ENCODE data around the gene BDH1.
A peak's percentile ranks its signal among the peaks of the same experiment; 100 is the strongest.
"Not testable (repeated sequence)": the region's sequence is repeated elsewhere in the genome, so short reads cannot be mapped to it uniquely, and the experiment has no call there.

BDH1 gene

DNA sequence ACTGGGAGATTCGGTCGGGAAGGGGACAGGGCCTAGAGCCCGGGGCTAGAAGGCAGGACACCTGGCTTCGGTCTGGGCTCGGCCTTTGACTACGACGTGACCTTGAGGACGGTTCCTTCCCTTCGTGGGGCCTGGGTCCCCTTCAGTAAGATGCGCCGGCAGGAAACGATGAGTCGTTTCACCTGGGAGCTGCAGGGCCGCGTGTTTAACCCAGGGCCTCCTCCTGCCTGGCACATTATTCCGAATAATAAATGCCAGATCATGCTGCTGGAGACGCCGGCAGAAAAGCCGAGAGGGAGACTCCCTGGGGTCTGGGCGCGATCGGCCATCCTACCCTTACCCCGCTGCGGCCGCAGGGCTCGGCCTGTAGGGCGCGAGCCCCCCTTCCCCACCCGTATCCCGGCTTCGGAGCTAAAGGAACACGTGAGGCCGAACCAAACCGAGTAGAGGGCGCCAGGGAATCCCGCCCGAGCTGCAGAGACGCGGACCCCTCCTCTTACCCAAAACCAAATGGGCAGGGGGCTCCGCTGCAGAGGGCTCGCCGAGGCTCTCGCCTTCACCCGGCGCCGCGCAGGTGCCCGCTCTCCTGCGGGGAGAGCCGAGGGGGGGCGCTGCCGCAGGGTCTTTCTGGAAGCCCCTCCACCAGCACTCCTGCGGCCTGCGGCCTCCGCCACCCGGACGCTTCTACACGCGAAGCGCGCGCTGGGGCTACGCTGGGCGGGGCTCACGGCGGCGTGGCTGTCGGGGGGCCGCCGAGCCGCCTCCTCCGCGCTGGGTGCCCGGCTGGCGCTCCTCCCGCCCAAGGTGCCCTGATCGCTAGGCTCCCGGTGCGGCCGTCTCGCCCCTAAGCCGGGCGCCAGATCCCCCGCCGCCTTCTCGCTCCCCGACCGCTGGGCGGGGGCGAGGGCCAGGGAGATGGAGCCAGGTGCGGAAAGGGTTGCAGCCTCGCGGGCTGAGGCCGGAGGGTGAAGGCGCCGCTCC is at the start of gene BDH1:
TSS of gene BDH1 (minus strand) at position 688 of the 981 bp plus-strand sequence. CDS start 9,525 bp downstream, outside the sequence.
- peak; percentile 64 for DNase-seq

DNA sequence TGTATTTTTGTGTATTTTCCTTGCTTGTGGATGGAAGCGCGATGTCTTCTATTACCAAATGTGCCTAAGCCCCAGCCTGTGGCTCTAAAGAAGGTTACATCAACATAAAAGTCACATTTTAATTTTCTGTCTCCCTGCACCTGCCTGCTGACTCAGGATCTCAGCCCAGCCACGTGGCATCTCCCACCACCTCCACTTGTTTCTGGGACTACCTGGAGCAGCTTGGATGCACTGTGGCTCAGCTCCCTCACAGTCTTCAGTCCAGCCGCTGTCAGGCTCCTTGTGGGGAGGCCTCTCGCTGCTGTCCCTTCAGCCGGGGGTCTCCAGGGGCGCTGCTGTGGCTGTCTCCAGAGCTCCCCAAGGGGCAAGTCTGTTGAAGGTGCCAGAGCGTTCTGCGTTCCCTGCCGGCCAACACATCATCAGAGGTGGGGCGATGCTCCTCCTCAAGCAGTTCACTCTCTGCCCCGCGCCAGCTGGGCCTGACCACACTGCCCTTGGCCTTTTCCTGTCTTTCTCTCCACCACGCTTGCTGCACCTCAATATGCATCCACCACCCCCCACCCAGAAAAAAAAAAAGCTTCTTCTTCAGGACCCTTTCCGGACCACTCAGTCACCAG is 47.7 kb upstream of the BDH1 start:
- no peak for DNase-seq

DNA sequence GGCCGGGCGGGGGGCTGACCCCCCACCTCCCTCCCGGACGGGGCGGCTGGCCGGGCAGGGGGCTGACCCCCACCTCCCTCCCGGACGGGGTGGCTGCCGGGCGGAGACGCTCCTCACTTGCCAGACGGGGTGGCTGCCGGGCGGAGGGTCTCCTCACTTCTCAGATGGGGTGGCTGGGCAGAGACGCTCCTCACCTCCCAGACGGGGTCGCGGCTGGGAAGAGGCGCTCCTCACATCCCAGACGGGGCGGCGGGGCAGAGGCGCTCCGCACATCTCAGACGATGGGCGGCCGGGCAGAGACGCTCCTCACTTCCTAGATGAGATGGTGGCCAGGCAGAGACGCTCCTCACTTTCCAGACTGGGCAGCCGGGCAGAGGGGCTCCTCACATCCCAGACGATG is 46.6 kb upstream of the BDH1 start:
- not testable (repeated sequence) for DNase-seq

- not testable (repeated sequence) for DNase-seq
These were observed 45.7 kb upstream of the BDH1 start for GRCh38 chr3:197601566-197601840.

DNA sequence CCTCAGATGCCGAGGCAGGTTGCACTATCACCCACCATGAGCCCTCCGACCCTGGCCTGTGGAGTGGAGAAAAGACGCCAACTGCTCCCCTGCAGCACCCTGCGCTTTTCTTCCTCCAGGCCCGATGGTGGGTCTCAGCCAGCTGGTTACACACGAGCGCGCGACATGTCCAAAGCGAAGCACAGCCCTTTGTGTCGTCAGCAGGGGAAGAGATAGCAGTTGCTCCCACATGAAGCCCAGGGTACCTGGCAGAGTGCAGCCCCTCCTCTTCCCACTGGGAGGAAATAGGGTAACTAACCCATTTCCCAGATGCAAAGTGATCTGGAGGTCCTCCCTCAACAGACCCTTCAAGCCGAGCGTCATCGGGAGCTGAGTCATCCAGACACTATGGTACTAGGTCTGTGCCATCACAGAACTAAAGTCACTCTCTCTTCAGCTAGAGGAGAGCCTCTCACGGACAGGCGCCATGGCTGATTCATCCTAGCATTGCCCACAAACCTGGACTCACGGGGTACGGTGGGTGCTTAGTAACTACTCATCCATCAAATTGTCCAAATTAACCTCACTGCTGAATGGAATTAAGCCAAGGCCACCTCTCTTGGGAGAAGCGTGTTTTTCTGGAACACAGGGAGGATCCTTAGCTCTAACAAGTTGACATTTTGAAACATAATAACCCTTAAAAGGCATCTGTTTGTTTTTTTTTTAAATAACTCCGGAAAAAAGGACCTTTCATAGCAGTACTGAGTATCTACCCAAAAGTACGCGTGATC is 45.2 kb upstream of the BDH1 start:
- no peak for DNase-seq

DNA sequence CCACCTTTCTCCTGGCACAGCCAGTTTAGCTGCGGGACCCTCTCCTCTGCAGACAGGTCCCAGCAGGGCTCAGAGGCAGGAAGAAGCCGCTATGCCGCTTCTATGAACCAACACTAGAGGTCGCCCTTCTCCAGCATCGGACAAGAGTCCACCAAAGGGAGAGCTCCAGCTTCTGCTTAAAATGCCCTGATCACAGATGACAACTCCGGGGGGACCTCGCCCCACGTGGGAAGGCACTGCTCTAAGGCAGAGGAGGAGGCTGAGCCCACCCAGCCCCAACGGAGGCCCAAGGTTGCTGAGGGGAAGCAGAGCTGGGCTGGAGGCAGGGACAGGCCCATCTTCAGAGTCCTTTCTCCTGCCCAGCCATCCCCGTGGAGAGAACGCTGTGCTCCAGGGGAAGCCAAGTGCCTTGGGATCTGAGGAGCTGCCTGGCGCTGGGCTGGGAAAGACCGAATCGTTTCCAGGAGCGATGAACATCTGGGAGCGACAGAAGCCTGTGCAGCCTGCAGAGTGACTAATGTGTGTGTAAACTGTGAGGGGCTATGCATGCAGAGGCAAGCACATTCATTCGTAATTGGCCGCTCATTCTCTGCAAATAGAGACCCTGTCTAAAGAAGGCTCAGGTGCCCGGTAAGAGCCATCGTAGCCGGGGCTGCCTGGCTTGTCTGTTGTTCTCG is 43.5 kb upstream of the BDH1 start:
- DNase-seq, result no peak

- DNase-seq, result no peak
These were observed 42.7 kb upstream of the BDH1 start for GRCh38 chr3:197598404-197598980.

DNA sequence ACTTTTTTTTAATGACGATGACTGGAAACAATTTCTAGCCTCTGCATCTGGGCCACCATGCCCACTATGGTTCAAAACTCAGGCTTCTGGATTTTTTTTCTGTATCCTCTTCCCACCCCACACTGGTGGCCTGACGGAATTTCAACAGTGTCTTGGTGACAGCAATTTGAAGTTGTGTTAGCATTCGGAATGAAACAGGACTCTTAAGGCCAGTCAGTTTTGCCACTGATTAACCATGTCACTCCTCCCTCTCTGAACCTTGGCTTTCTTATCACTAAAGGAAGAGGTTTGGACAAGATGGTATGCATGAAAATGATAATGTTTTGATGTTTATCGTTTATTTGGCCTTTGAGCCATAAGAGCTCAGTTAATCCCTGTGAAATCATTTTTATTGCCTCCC is 41.6 kb upstream of the BDH1 start:
- no peak for DNase-seq

- DNase-seq, result no peak
These were observed 39.9 kb upstream of the BDH1 start for GRCh38 chr3:197595470-197596185.

DNA sequence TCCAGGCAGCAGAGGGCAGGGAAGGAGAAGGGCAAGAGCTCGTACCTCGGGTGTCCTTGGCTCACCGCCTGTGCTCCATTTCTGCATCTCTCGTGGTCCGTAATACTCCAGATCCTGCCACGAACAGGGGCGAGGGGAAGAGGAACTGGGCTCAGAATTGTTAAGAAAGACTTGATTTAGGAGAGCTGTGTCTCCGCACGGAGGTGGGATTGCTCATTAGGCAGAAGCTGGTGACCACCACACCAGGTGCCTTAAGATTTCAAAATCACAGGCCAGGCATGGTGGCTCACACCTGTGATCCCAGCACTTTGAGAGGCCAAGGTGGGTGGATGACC is 37.2 kb upstream of the BDH1 start:
- no peak for DNase-seq

DNA sequence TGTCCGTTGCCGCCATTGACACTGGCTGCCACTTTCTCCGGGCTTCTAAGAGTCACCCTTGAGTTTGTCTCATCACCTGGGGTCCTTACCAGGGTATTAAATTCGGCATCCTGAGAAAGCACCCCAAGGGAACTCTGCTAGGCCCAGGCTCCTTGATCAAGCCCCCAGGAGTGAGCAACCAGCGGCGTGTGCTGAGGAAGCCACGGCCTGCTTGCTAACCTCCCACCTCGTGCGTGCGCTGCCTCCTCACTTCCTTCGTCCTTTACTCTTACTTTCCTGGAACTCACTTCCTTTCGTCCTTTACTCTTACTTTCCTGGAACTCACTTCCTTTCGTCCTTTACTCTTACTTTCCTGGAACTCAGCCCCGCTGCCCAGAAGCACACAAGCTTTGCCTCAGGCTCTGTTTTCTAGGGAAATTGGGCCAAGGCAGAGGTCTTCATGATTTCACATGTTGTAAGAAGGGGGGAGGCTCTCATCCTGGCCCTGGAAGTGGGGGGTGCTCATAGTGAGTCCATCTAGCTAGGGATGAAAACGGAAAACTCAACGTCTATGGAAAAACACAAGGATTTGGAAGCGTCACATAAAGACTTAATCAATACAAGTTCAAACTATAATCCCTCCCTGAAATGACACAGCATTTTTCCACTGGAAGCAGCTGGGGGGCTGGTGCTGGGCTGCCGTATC is 36.7 kb upstream of the BDH1 start:
- DNase-seq, result no peak

DNA sequence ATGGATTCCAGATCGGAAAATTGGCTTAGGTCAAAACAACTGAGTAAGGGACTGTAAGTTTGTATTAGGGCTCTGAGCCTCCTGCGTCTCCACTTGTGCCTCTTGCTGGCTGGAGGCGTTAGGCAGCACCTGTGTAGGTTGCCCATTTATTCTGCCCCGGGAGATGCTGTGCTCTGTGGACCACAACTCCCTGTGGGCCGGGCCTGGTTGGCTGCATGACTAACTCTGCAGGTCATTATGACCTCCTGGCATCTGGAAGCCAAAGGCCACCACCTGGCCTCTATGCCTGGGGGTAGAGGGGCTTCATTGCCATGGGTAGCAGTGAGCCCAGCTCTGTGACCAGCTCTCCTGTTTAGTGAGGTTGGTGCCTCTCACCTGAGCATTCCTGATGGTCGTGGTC is 36.0 kb upstream of the BDH1 start:
- no peak for DNase-seq

GRCh38 chr3:197590313-197590962 is 34.7 kb upstream of the BDH1 start:
- DNase-seq, result no peak

- no peak for DNase-seq
These were observed 33.8 kb upstream of the BDH1 start for GRCh38 chr3:197589545-197589944.

DNA sequence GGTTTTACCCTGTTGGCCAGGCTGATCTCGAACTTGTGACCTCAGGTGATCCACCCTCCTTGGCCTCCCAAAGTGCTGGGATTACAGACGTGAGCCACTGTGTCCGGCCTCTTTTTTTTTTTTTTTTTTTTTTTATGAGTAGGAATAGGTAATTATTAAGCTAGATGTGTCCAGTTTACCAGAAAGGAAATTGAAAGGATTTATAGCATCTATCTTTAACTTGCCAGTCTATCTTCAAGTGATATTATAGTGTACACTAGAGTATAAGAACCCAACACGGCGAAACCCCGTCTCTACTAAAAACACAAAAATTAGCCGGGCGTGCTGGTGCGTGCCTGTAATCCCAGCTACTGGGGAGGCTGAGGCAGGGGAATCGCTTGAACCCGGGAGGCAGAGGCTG is 31.0 kb upstream of the BDH1 start:
- DNase-seq, result not testable (repeated sequence)

- DNase-seq, result no peak
These were observed 30.4 kb upstream of the BDH1 start for GRCh38 chr3:197586181-197586580.

DNA sequence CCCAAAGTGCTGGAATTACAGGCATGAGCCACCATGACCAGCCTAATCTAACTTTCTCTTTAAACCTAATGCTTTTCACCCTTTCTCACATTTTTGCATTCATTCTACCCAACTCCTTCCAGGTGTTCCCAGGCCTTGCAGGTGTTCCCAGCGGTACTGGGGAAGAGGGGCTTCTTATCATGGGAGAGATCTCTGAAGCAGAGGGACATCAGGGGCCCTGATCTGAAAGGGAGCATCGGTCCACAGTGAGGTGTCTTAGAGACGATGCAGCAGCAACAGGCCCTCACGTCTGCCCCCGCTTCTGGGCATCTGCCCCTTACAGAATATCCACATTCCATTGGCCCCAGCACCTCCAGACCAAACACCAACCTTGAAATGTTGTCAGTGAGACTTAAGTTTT is 29.0 kb upstream of the BDH1 start:
- DNase-seq, result no peak

DNA sequence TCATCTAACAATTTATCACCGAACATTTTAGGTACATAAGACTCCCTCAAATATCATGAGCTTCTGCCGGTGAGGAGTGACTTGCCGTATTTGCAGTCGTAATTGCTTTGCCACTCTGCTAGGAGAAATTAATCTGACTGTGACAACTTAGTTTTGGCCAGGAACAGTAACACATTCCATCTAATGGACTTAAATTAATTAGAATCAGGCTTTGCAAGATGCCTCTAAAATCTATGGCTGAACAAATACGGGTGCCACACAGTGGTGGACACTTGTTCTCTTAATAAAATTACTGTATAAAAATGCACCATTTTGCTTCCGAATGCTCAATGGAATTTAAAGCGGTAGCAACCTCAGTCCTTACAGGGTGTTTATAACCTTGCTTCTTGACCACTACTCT is 27.6 kb upstream of the BDH1 start:
- no peak for DNase-seq

DNA sequence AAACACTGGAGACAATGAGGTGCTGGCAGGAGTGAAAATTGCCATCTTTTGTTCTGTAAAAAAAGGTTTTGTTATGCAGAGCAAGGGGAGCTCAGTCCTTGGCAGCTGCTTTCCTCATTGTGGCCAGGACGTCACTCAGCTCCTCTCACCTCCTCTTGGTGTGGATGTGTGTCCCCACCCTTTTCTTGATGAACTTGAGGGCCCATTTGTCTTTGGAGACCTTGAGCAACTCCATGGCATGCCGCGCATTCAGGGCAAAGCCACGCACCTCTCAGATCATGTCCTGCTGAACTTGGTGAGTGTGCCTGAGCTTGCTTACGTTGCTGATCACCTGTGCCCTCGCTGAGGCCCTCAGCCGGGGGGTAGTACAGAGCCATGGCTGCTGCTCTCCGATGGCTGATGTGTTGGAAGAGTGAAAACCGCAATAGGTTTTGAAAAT is 24.5 kb upstream of the BDH1 start:
- no peak for DNase-seq

DNA sequence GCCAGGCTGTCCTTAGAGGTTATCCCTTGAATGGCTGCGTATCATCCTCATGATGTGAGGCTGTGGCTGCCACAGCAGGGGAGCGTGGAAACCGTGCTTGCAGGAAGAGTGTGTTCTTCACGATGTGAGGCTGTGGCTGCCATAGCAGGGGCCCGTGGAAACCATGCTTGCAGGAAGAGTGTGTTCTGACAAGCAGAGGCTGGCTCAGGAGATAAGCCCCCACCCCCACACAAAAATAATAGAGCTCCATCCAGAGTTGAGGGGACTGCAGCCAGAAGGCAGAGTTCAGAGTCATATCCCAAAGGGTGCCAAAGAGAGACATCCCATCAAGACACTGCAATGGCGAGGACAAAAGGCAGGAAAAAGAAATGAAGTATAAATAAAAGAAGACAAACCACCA is 22.6 kb upstream of the BDH1 start:
- no peak for DNase-seq

Measured in NCI-H1092 treated with DMSO at 0.1 percent for 48 hours (cell line).